ENCODE measurements around the gene SF3A2.

SF3A2 gene

GRCh38 chr19:2240881-2241760 lies 4.5 kb downstream of the SF3A2 start:
- no peak for DNase-seq (ENCODE audit: low read depth, low spot score)

- DNase-seq (ENCODE audit: low read depth, low spot score), result no peak
Measured at GRCh38 chr19:2242092-2242537, 5.5 kb downstream of the SF3A2 start.

- no peak for DNase-seq (ENCODE audit: low read depth, low spot score)
Measured at GRCh38 chr19:2242816-2243215, 6.2 kb downstream of the SF3A2 start.

GRCh38 chr19:2243274-2244124 lies 6.9 kb downstream of the SF3A2 start:
- DNase-seq (ENCODE audit: low read depth, low spot score), result no peak

- DNase-seq (ENCODE audit: low read depth, low spot score), result no peak
Measured at GRCh38 chr19:2244125-2244411, 7.4 kb downstream of the SF3A2 start.

- DNase-seq (ENCODE audit: low read depth, low spot score), result no peak
Measured at GRCh38 chr19:2244486-2244885, 7.9 kb downstream of the SF3A2 start.

- DNase-seq (ENCODE audit: low read depth, low spot score), result no peak
Measured at GRCh38 chr19:2245273-2245672, 8.6 kb downstream of the SF3A2 start.

GRCh38 chr19:2246014-2246620 lies 9.5 kb downstream of the SF3A2 start:
- DNase-seq (ENCODE audit: low read depth, low spot score), result no peak

GRCh38 chr19:2246801-2247361 lies 10.3 kb downstream of the SF3A2 start:
- no peak for DNase-seq (ENCODE audit: low read depth, low spot score)

GRCh38 chr19:2247433-2248101 lies 10.9 kb downstream of the SF3A2 start:
- DNase-seq (ENCODE audit: low read depth, low spot score), result no peak

- no peak for DNase-seq (ENCODE audit: low read depth, low spot score)
Measured at GRCh38 chr19:2248136-2249009, 11.7 kb downstream of the SF3A2 start.

- DNase-seq (ENCODE audit: low read depth, low spot score), result no peak
Measured at GRCh38 chr19:2249010-2249866, 12.6 kb downstream of the SF3A2 start, which contains the start of gene AMH. TSS of gene AMH (plus strand) at chr19:2249323. CDS start at chr19:2249333, 10 bp downstream.

GRCh38 chr19:2249880-2250765 lies 13.5 kb downstream of the SF3A2 start:
- DNase-seq (ENCODE audit: low read depth, low spot score), result no peak

GRCh38 chr19:2250766-2251105 lies 14.1 kb downstream of the SF3A2 start:
- DNase-seq (ENCODE audit: low read depth, low spot score), result no peak

- DNase-seq (ENCODE audit: low read depth, low spot score), result no peak
Measured at GRCh38 chr19:2251106-2252054, 14.8 kb downstream of the SF3A2 start.

- no peak for DNase-seq (ENCODE audit: low read depth, low spot score)
Measured at GRCh38 chr19:2252055-2252796, 15.6 kb downstream of the SF3A2 start.

GRCh38 chr19:2252797-2253105 lies 16.1 kb downstream of the SF3A2 start:
- DNase-seq (ENCODE audit: low read depth, low spot score), result no peak
